GM18909 (cell line): ENCODE data around the gene SEMG1.

Experiments
- ATAC-seq: cut with Tn5 transposase; IDR thresholded peaks from one replicate; pipeline ENCODE4 v1.9.1; 2021; ENCODE audit warnings: mild to moderate bottlenecking; ENCODE audit not compliant: unreplicated experiment, poor library complexity

The SEMG1 gene

GRCh38 chr20:45206725-45207124 lies at the start of gene SEMG1:
SEMG1 (plus strand) TSS chr20:45207033; CDS start chr20:45207054, 21 bp downstream.
- ATAC-seq: no peak

- no peak for ATAC-seq
These were observed 48.9 kb upstream of the SEMG1 start for GRCh38 chr20:45157962-45158361.

- no peak for ATAC-seq
These were observed 43.6 kb upstream of the SEMG1 start for GRCh38 chr20:45163083-45163803.

- no peak for ATAC-seq
These were observed 41.9 kb upstream of the SEMG1 start for GRCh38 chr20:45164906-45165305.

GRCh38 chr20:45173522-45173921 lies 33.3 kb upstream of the SEMG1 start:
- ATAC-seq: no peak

- no peak for ATAC-seq
These were observed 32.1 kb upstream of the SEMG1 start, which contains the start of gene PI3 for GRCh38 chr20:45174434-45175364. PI3 (plus strand) TSS chr20:45174902; CDS start chr20:45174923, 21 bp downstream.

GRCh38 chr20:45176526-45177267 lies 30.1 kb upstream of the SEMG1 start:
- no peak for ATAC-seq

GRCh38 chr20:45179166-45179565 lies 27.7 kb upstream of the SEMG1 start:
- ATAC-seq: no peak

GRCh38 chr20:45181639-45182038 lies 25.2 kb upstream of the SEMG1 start:
- no peak for ATAC-seq

GRCh38 chr20:45183084-45183483 lies 23.7 kb upstream of the SEMG1 start:
- ATAC-seq: no peak

GRCh38 chr20:45187693-45188092 lies 19.1 kb upstream of the SEMG1 start:
- no peak for ATAC-seq

- no peak for ATAC-seq
These were observed 17.7 kb upstream of the SEMG1 start for GRCh38 chr20:45189067-45189609.

GRCh38 chr20:45189861-45190260 lies 17.0 kb upstream of the SEMG1 start:
- ATAC-seq: no peak

GRCh38 chr20:45191926-45192325 lies 14.9 kb upstream of the SEMG1 start:
- no peak for ATAC-seq

GRCh38 chr20:45193331-45193730 lies 13.5 kb upstream of the SEMG1 start:
- ATAC-seq: no peak

- no peak for ATAC-seq
These were observed 3.1 kb downstream of the SEMG1 start for GRCh38 chr20:45209924-45210323.

GRCh38 chr20:45211569-45212474 lies 5.0 kb downstream of the SEMG1 start:
- ATAC-seq: no peak

- no peak for ATAC-seq
These were observed 6.0 kb downstream of the SEMG1 start for GRCh38 chr20:45212836-45213235.

- ATAC-seq: no peak
These were observed 11.3 kb downstream of the SEMG1 start for GRCh38 chr20:45218124-45218523.
